Hematopoietic multipotent progenitor cell treated with erythropoietin and hydrocortisone succinate and interleukin-3 and kit ligand, for 8 days (in vitro differentiated cells): ENCODE results near the gene ELOVL1.
A peak's percentile ranks its signal among the peaks of the same experiment; 100 is the strongest.

Experiments
- DNase-seq: peaks from one replicate; pipeline ENCODE4 v3.0.0-alpha.2; 2015

ELOVL1 gene

DNA sequence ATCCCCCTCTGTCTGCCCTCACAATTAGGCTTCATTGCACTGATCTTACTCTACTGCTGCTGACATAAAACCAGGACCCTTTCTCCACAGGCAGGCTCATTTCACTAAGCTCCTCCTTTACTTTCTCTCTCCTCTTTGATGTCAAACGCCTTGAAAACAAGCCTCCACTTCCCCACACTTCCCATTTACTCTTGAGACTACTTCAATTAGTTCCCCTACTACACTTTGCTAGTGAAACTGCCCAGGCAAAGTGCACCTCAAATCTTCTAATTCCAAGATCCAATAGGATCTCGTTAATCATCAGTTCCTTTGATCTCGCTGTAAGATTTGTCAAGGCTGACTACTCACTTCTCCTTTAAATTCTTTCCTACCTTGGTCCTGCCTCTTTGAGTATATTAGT lies 14.9 kb downstream of the ELOVL1 start:
- DNase-seq = no peak

DNA sequence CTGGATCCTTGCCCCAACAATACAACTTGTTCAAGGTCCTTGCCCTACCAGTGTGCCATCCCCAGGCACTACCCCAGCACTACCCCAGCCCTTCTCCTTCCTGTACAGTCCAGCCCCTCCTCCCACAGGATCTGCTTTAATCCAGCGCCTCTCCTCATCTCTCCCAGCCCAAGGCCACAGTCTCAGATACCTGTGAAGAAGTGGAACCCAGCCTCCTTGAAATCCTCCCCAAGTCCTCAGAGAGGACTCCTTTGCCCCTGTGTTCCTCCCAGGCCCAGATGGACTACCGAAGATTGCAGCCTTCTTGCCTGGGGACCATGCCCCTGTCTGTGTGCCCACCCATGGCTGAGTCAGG lies 15.5 kb downstream of the ELOVL1 start:
- DNase-seq = no peak

DNA sequence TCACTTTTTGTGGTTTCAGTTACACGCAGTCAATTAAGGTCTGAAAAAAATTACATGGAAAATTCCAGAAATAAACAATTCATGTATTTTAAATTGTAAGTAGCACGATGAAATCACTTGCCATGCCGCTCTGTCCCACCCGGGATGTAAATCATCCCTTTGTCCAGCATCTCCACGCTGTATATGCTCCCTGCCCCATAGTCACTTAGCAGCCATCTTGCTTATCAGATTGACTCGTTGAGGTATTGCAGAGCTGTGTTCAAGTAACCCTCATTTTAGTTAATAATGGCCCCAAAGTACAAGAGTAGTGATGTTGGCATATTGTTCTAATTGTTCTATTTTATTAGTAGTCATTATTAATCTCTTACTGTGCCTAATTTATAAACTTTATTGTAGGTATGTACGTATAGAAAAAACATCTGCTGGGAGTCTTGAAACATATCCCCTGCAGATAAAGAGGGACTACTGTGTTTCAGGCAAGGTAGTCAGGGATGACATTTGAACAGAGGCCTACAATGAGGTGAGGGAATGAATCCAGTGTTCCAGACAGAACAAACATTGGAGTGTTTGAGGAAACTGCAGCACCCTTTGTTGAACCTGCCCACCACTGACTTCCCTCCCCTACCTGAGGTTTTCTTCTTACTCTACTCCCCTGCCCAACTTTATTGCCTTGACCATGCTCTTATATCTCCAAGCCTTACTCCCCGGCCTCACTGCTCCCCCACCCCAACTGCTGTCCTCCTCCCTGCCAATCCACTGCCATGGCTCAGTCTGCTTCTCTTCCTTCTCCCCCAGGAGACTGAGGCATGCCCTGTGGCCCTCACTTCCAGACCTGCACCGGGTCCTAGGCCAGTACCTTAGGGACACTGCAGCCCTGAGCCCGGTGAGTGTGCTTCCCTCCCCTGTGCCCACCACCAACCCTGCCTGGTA lies 16.1 kb downstream of the ELOVL1 start:
- no peak for DNase-seq

DNA sequence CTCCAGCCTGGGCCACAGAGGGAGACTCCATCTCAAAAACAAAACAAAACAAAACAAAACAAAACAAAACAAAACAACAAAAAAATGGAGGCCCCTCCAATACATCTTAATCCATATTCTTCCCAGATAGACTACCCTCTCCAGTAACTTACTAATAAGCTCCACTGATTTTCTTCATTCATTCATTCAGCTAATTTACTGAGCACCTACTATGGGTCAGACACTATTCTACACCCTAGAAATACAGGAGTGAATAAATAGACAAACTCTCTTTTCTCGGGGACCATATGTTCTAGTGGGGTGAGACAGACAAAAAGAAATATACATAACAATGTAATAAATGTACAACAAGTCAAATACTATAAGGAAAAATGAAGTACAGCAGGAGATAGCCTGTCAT lies 16.8 kb downstream of the ELOVL1 start:
- no peak for DNase-seq

DNA sequence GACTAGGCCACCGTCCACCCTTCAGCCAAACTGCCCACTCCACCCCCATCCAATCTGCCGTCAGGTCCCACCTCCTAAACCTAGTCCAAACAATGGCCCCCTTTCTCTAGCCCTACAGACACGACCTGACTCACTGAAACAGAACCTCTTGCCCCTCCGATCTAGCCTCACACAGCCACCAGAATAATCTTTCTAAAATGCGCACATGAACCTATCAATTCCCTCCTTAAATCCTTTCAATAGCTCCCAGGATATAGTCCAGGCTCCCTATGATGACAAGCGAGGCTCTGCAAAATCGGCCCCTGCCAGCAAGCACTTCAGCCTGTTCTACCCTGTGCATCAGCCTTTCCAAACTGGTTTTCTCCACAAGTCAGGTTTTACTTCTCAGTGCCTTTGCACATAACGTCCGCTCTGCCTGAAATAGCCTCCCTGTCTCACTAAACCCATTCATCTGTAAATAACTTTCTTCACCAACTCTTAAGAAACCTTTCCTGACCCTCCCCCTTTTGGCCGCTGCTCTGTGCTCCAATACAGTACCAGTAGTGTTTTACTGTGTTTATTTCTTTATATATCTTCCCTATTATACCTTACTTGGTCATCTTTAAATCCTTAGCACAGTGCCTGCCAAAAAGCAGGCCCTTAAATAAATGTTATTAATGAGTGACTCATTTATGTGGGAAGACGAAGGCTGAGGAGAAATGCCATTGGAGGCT lies 18.1 kb downstream of the ELOVL1 start:
- no peak for DNase-seq

DNA sequence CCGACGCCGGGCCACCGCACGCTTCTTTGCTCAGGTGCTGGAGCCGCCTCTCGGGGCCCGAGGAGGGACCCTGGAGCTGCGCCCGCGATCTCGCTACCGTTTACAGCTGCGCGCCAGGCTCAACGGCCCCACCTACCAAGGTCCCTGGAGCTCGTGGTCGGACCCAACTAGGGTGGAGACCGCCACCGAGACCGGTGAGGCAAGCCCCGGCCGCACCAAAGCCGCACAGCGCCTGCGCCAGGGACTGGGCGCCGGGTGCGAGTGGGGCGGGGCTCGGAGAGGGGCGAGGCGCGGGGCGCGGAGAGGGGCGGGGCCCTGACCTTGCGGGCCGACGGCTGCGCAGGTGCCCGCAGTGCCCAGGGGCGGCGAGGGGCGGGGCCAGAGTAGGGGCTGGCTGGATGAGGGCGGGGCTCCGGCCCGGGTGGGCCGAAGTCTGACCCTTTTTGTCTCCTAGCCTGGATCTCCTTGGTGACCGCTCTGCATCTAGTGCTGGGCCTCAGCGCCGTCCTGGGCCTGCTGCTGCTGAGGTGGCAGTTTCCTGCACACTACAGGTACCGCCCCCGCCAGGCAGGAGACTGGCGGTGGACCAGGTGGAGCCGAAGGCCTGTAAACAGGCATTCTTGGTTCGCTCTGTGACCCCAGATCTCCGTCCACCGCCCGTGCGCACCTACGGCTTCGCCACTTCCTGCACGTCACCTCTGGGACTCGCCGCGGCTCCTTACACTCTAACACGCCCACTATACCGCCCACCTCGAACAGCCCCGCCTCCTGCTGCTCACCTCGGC lies 18.8 kb downstream of the ELOVL1 start:
- no peak for DNase-seq

DNA sequence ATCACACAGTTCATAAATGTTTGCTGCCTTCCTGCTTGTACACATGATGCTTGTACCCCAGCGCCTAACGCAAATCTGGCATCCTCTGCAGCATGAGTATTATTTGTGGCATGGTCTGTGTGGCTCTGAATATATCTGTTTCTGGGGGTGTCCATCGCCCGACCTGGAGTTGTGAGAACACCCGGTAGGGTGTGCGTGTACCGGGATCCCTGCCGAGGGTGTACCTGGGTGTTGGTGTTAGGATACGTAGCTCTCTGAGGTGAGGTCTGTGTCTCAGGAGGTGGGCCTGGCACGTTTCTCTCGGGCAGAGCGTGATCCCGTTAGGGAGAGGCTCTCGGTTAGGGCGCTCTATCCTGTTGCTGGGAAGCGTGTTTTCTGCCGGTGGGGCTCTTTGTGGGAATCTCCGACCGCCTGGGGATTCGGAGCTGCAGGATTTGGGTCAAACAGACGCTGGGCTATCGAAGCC lies 19.4 kb downstream of the ELOVL1 start:
- no peak for DNase-seq

DNA sequence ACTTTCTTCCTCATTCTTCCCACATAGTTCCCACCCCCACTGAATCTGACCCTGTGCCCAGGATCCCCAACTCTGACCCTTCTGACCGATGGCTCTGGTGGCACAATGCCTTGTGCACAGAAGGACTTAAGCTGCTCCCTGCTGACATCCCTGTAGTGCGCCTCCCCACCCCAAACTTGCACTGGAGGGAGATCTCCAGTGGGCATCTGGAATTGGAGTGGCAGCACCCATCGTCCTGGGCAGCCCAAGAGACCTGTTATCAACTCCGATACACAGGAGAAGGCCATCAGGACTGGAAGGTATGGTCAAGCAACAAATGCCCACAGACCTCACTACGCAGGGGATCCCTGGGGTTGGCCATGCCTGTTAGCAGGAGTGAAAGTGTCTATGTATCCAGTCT lies 21.2 kb downstream of the ELOVL1 start:
- DNase-seq = no peak

DNA sequence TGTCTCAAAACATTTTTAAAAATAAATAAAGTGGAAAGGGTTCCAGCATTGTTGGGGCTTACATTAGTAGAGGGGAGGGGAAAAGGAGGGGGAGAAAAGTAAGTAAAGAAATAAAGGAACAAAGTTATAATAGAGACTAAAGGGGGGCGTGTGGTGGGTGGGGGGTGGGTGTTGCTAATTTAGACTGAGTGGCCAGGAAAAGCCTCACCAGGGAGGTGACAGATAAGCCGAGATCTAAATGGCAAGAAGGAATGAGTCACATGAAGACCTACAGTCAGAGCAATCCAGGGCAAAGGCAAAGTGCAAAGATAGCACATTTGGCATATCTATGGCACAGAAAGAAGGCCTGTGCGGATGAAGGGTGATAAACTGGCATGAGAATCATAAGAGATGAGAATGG lies 22.7 kb downstream of the ELOVL1 start:
- peak; percentile 94 for DNase-seq

DNA sequence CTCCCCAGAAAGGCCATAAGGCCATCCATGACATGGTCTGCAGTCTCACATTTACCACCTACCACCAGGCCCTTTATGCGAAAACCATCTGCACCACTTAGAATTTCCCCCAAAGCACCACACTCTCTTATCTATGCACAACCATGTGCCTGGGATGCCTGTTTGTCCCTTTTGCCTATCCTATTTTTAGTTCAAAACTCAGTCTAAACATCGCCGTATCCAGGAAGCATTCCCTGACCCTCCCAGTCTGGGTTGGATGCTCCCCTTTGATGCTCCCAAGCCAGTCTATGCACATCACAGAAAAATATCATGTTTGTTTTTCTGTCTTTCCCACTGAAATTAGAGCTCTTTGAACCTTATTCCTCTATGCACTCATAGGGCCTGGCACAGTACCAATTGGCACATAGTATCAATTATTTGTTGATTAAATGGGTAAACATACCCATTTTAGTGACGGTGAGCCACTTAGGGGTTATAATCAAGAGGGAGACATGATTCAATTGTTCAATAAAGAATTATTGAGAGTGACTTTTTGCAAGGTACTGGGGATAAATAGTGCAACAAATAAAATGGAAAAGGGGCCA lies 23.5 kb downstream of the ELOVL1 start:
- DNase-seq = peak; percentile 77

DNA sequence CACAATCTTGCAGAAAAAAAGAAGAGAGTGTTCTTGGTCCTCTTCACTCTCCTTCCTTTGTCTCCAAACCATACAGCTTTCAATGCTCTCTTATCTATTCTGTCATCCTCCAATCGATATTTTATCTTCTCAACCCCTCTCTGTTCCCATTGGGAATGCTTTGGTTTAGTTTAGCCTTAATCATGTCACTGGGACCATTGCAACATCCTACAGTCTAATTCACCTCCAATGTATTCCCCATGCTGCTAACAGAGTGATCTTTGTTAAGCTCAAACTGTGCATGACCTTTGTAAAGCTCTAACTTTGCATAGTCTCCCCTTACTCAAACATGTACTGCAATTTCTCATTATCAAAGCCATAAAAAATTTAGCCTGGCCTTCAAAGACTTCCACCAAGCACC lies 27.3 kb downstream of the ELOVL1 start:
- DNase-seq = no peak

DNA sequence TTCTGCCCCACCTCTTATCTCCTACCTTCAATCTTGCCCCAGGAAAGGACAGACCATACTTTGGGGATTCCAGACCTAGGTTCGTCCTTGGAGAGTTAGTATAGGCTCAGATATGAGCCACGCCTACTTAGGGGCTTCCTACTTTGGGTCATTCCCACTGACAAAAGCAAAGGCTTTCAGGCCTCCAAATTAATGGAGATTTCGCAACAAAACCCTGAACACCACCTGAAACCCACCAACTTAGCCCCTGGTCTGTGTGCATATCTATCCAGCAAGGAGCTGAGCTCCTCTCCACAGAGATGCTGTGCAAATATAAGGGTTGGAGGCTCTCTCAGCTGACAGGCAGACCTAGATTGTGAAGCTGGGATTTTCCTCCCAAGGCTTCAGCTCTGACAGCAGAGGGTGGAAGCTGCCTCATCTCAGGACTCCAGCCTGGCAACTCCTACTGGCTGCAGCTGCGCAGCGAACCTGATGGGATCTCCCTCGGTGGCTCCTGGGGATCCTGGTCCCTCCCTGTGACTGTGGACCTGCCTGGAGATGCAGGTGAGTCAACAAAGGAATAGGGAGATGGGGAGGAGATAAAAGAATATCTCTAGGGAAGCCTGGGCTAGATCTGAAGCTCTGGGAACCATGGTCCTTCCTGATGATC lies 28.1 kb downstream of the ELOVL1 start:
- no peak for DNase-seq

DNA sequence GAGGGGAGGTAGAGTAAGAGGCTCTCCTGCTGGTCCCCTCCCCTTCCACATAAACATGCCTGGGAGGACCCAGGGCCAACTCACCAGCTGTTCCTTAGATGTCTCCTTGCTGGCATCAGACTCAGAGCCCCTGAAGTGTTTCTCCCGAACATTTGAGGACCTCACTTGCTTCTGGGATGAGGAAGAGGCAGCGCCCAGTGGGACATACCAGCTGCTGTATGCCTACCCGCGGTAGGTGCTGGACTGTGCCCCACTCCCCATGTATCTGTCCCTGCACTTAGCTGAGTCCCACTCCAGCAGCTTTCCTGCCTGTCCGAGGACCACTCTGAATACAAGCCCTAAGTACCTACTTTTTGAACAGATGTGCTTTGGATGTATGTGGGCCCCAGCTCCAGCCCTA lies 29.8 kb downstream of the ELOVL1 start:
- DNase-seq = no peak

DNA sequence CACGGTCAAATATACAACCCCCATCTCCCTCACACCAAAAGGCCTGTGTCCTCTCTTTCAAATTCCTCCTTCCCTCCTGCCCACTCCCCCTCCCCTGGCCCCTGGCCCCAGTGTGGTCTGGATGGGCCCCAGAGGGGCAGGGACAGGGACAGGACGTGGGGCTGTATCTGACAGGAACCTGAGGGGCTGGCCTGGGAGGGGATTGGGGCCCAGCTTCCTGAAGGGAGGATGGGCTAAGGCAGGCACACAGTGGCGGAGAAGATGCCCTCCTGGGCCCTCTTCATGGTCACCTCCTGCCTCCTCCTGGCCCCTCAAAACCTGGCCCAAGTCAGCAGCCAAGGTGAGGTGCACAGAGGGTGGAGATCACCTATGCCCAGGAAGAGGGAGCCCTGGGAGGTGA lies 30.2 kb downstream of the ELOVL1 start, which contains the start of gene MPL:
TSS of gene MPL (plus strand) at position 231 of the 400 bp plus-strand sequence. CDS start at position 262, 31 bp downstream.
- no peak for DNase-seq

DNA sequence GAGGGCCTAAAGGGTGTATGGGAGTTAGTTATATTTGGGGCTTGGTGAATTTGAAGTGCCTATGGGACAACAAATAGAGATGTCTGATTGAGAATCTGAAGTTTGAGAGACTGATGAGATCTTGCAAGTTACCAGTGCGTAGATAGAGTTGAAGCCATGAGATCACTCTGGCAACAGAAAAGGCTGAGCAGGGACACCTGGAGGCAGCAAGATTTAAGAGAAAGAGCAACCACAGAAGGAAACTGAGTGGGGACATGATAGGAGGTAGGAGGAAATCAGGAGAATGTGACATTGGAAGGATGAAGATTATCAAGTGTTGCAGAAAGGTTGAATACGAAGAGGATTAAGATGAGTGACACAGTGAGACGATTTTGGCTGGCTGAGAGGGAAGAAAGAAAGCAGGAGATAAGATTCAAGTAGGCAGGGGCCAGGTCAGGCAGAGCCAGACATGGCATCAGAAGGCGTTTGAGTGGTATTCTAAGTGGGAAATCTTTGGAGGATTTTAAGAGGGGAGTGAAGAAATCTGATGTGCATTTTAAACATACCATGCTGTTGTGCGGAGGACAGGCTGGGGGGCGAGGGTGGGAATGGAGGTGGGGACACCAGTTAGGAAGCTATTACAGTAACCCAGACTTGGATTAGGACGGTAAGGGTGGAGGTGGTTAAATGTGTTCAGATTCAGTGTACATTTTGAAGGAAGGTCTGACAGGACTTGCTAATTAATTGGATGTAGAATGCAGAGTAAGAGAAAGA lies 33.2 kb downstream of the ELOVL1 start:
- DNase-seq = no peak

DNA sequence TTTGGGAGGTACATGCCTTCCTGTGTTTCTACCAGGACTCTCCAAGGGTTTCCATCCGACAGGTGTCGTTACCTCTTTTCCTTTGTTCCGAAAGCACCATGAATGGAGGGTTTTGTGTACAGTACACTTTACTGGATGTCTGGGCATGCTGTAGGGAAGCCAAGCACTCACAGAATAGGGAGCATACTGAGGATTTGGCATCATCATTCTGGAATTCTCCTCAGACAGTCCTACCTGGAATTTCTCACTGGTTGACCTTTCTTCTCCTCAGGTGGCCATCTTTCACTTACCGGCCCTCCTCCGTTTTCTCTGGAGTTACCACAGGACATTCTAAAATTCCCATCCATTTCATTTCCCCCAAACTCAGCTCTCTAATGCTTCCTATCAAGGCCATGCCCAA lies 36.1 kb downstream of the ELOVL1 start:
- no peak for DNase-seq

DNA sequence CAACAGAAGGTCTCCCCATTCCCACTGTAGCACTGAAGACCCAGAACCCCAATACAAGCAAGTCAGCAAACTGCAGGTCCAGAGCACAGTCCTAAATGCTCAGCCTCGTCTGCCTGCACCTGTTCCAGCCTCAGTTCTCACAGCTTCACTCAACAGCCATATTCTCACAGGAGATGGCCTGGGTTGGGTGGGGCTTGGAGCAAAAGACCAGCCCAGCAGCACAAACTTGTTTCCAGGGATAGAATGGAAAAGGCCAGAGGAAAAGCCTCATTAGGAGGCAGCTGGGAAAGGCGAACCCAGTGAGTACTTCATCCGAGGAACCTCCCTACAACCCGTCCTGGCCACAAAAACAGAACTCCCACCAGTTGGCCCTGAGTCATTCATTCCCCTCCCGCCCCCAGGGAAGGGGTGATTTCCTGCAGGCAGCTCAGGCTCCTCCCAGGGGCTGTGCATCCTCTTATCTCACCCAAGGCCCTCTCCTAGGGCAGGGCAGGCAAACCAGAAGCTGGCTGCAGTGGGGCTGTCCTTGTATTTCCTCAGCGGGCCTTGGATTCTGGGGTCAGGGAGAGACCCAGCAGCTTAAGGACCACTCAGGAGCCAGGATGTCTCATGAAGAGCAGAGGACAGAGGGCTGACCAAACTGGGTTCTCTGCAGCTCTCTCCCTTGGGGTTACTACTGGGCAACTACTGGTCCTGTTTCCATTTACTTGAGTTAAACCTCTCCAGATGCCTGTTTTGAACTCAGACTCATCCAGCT lies 37.6 kb downstream of the ELOVL1 start:
- DNase-seq = peak; percentile 91

DNA sequence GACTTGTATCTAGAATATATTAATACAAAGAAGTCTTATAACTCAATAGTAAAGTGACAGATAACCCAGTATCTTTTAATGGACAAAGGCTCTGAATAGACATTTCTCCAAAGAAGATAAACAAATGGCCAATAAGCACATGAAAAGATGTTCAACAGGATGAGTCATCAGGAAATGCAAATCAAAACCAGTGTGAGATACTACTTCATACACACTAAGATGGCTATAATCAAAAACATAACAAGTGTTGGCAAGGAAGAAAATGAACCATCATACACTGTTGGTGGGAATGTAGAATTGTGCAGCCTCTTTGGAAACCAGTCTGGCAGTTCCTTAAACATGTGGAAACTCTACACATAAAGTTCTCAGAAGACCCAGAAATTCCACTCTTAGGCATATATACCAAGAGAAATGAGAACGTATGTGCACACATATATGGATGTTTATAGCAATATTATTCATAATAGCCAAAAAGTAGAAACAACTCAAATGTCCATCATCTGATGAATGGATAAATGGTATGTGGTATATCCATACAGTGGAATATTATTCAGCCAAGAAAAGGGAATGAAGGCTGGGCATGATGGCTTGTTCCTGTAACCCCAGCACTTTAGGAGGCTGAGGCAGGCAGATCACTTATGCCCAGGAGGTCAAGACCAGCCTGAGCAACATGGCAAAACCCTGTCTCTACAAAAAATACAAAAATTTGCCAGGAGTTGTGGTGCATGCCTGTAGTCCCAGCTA lies 40.1 kb downstream of the ELOVL1 start:
- no peak for DNase-seq

DNA sequence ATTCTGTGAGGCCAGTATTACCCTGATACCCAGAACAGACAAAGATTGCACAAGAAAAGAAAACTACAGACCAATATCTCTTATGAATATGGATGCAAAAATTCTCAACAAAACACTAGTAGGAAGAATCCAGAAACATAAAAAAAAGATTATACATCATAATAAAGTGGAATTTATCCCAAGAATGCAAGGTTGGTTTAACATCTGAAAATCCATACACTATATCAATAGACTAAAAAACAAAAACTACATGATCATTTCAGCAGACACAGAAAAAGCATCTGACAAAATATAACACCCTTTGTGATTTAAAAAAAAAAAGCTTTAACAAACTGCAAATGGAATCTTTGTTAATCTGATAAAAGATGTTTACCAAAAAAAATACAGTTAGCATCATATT lies 42.4 kb downstream of the ELOVL1 start:
- DNase-seq = no peak

DNA sequence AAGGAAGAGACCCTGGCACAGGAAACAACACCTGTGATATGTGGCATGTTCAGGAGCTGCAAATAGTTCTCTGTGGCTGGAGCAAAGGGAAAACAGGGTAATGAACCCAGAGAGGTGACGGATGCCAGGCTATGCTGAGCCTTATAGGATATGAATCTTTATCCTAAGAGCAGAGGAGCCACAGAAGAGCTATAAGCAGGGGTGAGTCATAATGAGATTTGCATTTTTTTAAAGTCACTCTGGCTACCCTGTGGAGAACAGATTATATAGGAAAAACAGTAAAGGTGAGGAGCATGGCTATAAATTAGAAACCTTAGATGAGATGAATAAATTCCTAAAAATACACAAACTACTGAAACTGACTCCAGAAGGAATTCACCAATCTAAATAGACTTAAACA lies 43.0 kb downstream of the ELOVL1 start:
- DNase-seq = no peak
